ENCODE data around the gene SPATA20.

The SPATA20 gene

DNA sequence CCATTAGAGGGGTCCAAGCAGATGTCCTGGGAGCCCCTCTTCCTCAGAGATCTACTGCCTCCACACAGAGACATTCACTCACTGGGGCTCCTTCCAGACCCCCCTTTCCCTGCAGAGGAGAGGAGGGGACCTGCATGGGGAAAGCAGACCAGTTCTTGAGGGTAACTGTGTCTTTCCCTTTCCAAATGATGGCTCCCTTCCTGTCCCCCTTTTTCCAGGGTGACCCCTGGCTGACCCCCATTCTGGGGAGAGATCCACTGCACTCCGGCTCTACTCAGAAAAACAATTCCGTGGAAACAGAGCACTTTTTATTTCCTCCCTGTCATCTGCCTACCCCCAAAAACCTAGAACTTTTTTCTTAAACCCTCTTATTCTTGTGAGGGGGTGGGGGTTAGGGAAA, 19.9 kb downstream of the SPATA20 start:
- CTCF ChIA-PET: no interaction called here
- Histone ChIP-seq H3K4me1 (ENCODE audit: control insufficient read depth, insufficient read depth, low read length) (peaks cover 3% of the 10 kb centered on the region; the same call in 1 of the 2 replicates), H3K4me3 (ENCODE audit: low read depth, low read length) (no peak overlapping the region), H3K36me3 (ENCODE audit: control insufficient read depth in 2 of 2, insufficient read depth in 1 of 2, low read length in 2 of 2) (no peaks in the 10 kb centered on the region), H3K27ac (ENCODE audit: extremely low read depth, low read depth, low read length) (no peak overlapping the region), H3K9me3 (ENCODE audit: control insufficient read depth, insufficient read depth, low read depth, low read length) (no peaks in the 10 kb centered on the region)
- POLR2A ChIA-PET: no interaction called here
- no peak for TF ChIP-seq ZFP69B (tag by site-specific recombination; IDR thresholded peaks at IDR 0.05)

- Histone ChIP-seq H3K27ac (ENCODE audit: extremely low read depth, low read depth, low read length) (no peak overlapping the region), H3K9me3 (ENCODE audit: control insufficient read depth, insufficient read depth, low read depth, low read length) (no peaks in the 10 kb centered on the region), H3K4me1 (ENCODE audit: control insufficient read depth, insufficient read depth, low read length) (peaks cover 3% of the 10 kb centered on the region; the same call in 1 of the 2 replicates), H3K4me3 (ENCODE audit: low read depth, low read length) (no peak overlapping the region), H3K36me3 (ENCODE audit: control insufficient read depth in 2 of 2, insufficient read depth in 1 of 2, low read length in 2 of 2) (no peaks in the 10 kb centered on the region)
- ChIA-PET POLR2A (no interaction called here), CTCF (interaction anchor here (0.7 to 1.8 kb wide), 2 partner anchors 18 to 489 kb away, joined by 3 to 7 read pairs; no protein-coding TSS in a partner anchor)
- TF ChIP-seq ZNF776 (tag by site-specific recombination; IDR thresholded peaks at IDR 0.05; ENCODE audit: borderline replicate concordance) (no peak), KLF7 (tag by site-specific recombination; IDR thresholded peaks at IDR 0.05; ENCODE audit: borderline replicate concordance) (no peak)
These were observed 21.7 kb downstream of the SPATA20 start for GRCh38 chr17:50568659-50569058.

DNA sequence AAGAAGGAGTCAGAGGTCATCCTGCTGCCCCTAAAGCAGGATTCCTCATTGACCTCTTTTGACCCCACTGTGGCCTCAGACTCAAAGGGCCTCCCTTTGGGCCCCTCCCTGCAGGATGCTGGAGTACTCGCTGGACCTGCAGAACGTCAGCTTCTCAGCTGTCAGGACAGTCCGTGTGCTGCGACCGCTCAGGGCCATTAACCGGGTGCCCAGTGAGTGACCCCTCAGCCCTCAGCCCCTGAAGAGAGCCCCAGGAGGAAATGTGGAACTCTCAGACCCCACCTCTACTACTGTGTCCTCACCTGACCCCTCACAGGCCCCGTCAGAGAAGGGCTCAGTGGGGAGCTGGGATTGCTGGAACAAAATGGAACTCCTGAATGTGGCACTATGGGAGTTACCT, 22.6 kb downstream of the SPATA20 start:
- ChIA-PET POLR2A (interaction anchor here (1.0 kb wide), 1 partner anchor 21 kb away, joined by 3 read pairs; no protein-coding TSS in a partner anchor), CTCF (interaction anchor here (2.5 kb wide), 1 partner anchor 57 kb away, joined by 12 read pairs; no protein-coding TSS in a partner anchor)
- no peak for TF ChIP-seq BCL6B (tag by site-specific recombination; IDR thresholded peaks at IDR 0.05)
- no peak for TF ChIP-seq ZNF624 (tag by site-specific recombination; IDR thresholded peaks at IDR 0.05)
- TF ChIP-seq SETDB1 (IDR thresholded peaks at IDR 0.05; ENCODE audit: insufficient read length, low read length): no peak
- TF ChIP-seq ZNF701 (tag by site-specific recombination; IDR thresholded peaks at IDR 0.05): no peak
- no peak for TF ChIP-seq ZNF48 (tag by site-specific recombination; IDR thresholded peaks at IDR 0.05)
- TF ChIP-seq EGR2 (tag by site-specific recombination; IDR thresholded peaks at IDR 0.05; ENCODE audit: low read depth): no peak
- no peak for TF ChIP-seq ZNF274 (IDR thresholded peaks at IDR 0.05; ENCODE audit: low read length)
- TF ChIP-seq ZNF274 (tag by site-specific recombination; IDR thresholded peaks at IDR 0.05; ENCODE audit: borderline replicate concordance): no peak
- TF ChIP-seq ZNF555 (tag by site-specific recombination; conservative IDR thresholded peaks at IDR 0.05): no peak
- TF ChIP-seq MYNN (tag by site-specific recombination; IDR thresholded peaks at IDR 0.05; ENCODE audit: borderline replicate concordance): no peak
- no peak for TF ChIP-seq TRIM28 (IDR thresholded peaks at IDR 0.05; ENCODE audit: borderline replicate concordance, low read length)
- no peak for TF ChIP-seq ZNF518A (tag by site-specific recombination; conservative IDR thresholded peaks at IDR 0.05; ENCODE audit: low read depth)
- TF ChIP-seq BCL11A (tag by site-specific recombination; IDR thresholded peaks at IDR 0.05; ENCODE audit: low read depth): no peak
- no peak for TF ChIP-seq ZSCAN30 (tag by site-specific recombination; IDR thresholded peaks at IDR 0.05)
- TF ChIP-seq MEIS1 (CRISPR knock-in tag; IDR thresholded peaks at IDR 0.05; ENCODE audit: borderline replicate concordance): no peak
- no peak for TF ChIP-seq ZNF843 (tag by site-specific recombination; IDR thresholded peaks at IDR 0.05)
- TF ChIP-seq ZNF623 (tag by site-specific recombination; IDR thresholded peaks at IDR 0.05): no peak
- no peak for TF ChIP-seq ZNF266 (tag by site-specific recombination; IDR thresholded peaks at IDR 0.05; ENCODE audit: low read depth)
- no peak for TF ChIP-seq GLI4 (tag by site-specific recombination; IDR thresholded peaks at IDR 0.05)
- no peak for TF ChIP-seq ZNF211 (tag by site-specific recombination; IDR thresholded peaks at IDR 0.05; ENCODE audit: low read depth)
- TF ChIP-seq PRDM1 (tag by site-specific recombination; IDR thresholded peaks at IDR 0.05): no peak

More for the DNA sequence above, 22.6 kb downstream of the SPATA20 start:
- Histone ChIP-seq H3K36me3 (ENCODE audit: control insufficient read depth in 2 of 2, insufficient read depth in 1 of 2, low read length in 2 of 2) (no peaks in the 10 kb centered on the region), H3K27ac (ENCODE audit: extremely low read depth, low read depth, low read length) (no peak overlapping the region), H3K9me3 (ENCODE audit: control insufficient read depth, insufficient read depth, low read depth, low read length) (no peaks in the 10 kb centered on the region), H3K4me3 (ENCODE audit: low read depth, low read length) (no peak overlapping the region), H3K4me1 (ENCODE audit: control insufficient read depth, insufficient read depth, low read length) (peaks cover 3% of the 10 kb centered on the region; the same call in 1 of the 2 replicates)

All from HEK293 (cell line).